HAP-1 (cell line): ENCODE measurements around the gene EFCAB6.

Experiments
- DNase-seq, 2 experiments: peaks; one replicate each; pipeline ENCODE4 v3.0.0-alpha.2; 2016 to 2020; ENCODE audit warnings: low spot score in 2 of 2
- H3K27me3 ChIP-seq: fragments of 250-450 bp; sonication (Bioruptor Pico); 2 replicates; pipeline ENCODE4 v1.5.1; 2020; ENCODE audit warnings: low read depth, mild to moderate bottlenecking, moderate library complexity
- H3K36me3 ChIP-seq: fragments of 250-450 bp; sonication (Bioruptor Pico); replicated peaks from 2 replicates; pipeline ENCODE4 v1.5.1; 2020; ENCODE audit warnings: mild to moderate bottlenecking
- H3K4me1 ChIP-seq: fragments of 250-450 bp; sonication (Bioruptor Pico); 2 replicates; pipeline ENCODE4 v1.5.1; 2020; ENCODE audit warnings: mild to moderate bottlenecking
- H3K4me3 ChIP-seq: fragments of 250-450 bp; sonication (Bioruptor Pico); 2 replicates; pipeline ENCODE4 v1.5.1; 2020; ENCODE audit warnings: mild to moderate bottlenecking, moderate library complexity
- H3K9me3 ChIP-seq: fragments of 250-450 bp; sonication (Bioruptor Pico); 2 replicates; pipeline ENCODE4 v1.5.1; 2020; ENCODE audit warnings: mild to moderate bottlenecking, moderate library complexity
- in situ Hi-C: fragments of 300-500 bp; cut with MboI; formaldehyde crosslinking; loops from 3 replicates; pipeline ENCODE4 v1.14.3; 2020; ENCODE audit warnings: low sequenced_read_pairs, inconsistent platforms, mixed read lengths

EFCAB6 gene

GRCh38 chr22:43731988-43732387 is 80.1 kb downstream of the EFCAB6 start:
- DNase-seq: no peak
- H3K4me3 ChIP-seq: no peak overlapping the region
- H3K27me3 ChIP-seq: peaks cover 24% of the 10 kb centered on the region
- no peaks in the 10 kb centered on the region for H3K36me3 ChIP-seq
- in situ Hi-C loops: no loop called here
- no peaks in the 10 kb centered on the region for H3K9me3 ChIP-seq
- no peaks in the 10 kb centered on the region for H3K4me1 ChIP-seq

- in situ Hi-C loops: no loop called here
Measured at GRCh38 chr22:43726964-43727543, 85.1 kb downstream of the EFCAB6 start.

DNA sequence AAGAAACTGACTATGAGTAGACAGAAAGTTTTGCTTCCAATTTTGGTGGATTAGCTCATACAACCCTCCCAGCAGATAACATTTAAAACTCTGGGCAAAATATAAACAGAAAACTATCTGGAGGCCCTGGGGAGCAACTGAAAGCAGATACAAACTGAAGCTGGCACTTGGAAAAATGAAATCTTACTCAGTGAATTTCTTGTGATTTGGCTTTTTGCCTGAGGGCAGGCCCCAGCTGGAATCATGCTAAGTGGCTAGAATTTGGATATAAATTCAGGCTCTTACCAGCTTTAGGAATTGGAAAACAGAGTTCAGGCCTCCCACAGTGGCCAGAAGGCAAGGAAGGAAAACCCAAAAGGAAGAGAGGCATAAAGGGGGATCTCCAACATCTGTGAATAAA is 85.8 kb downstream of the EFCAB6 start:
- in situ Hi-C loops: no loop called here
- Histone ChIP-seq H3K4me1 (no peaks in the 10 kb centered on the region), H3K36me3 (no peaks in the 10 kb centered on the region), H3K27me3 (peaks cover 11% of the 10 kb centered on the region), H3K4me3 (no peak overlapping the region), H3K9me3 (no peaks in the 10 kb centered on the region)
- no peak for DNase-seq

More at GRCh38 chr22:43726964-43727543, 85.1 kb downstream of the EFCAB6 start:
- Histone ChIP-seq H3K9me3 (no peaks in the 10 kb centered on the region), H3K27me3 (peaks cover 17% of the 10 kb centered on the region), H3K36me3 (no peaks in the 10 kb centered on the region), H3K4me1 (no peaks in the 10 kb centered on the region), H3K4me3 (no peak overlapping the region)
- no peak for DNase-seq

GRCh38 chr22:43723816-43724215 is 88.3 kb downstream of the EFCAB6 start:
- no peak for DNase-seq
- peaks cover 7% of the 10 kb centered on the region for H3K27me3 ChIP-seq
- H3K9me3 ChIP-seq: no peaks in the 10 kb centered on the region
- H3K36me3 ChIP-seq: no peaks in the 10 kb centered on the region
- no peak overlapping the region for H3K4me3 ChIP-seq
- in situ Hi-C loops: no loop called here
- H3K4me1 ChIP-seq: no peaks in the 10 kb centered on the region

- no peak for DNase-seq
- H3K9me3 ChIP-seq: no peaks in the 10 kb centered on the region
- H3K36me3 ChIP-seq: no peaks in the 10 kb centered on the region
- peaks cover 20% of the 10 kb centered on the region for H3K27me3 ChIP-seq
- no peaks in the 10 kb centered on the region for H3K4me1 ChIP-seq
- no peak overlapping the region for H3K4me3 ChIP-seq
- in situ Hi-C loops: no loop called here
Measured at GRCh38 chr22:43722444-43722843, 89.7 kb downstream of the EFCAB6 start.

GRCh38 chr22:43720716-43721115 is 91.4 kb downstream of the EFCAB6 start:
- Histone ChIP-seq H3K27me3 (peaks cover 20% of the 10 kb centered on the region), H3K9me3 (no peaks in the 10 kb centered on the region), H3K36me3 (no peaks in the 10 kb centered on the region), H3K4me3 (no peak overlapping the region), H3K4me1 (no peaks in the 10 kb centered on the region)
- in situ Hi-C loops: no loop called here
- no peak for DNase-seq

DNA sequence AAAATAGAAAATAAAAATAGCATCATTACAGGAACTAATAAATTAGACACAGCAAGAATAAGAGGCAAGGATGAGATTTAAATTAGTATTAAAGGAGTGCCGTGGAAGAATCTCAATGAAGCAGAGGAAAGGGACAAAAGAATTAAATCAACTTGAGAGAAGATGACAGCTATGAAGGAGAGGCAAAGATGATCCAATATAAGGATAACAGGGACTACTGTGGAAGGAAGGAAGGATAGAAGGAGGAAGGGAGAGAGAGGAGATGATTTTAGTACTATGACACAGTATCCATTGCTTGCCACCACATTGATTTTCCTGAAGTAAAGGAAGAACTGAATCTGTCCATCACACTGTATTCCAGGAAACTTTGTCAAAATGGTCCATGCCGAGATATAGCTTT is 98.0 kb downstream of the EFCAB6 start:
- Histone ChIP-seq H3K9me3 (no peaks in the 10 kb centered on the region), H3K4me3 (no peak overlapping the region), H3K36me3 (no peaks in the 10 kb centered on the region), H3K4me1 (no peaks in the 10 kb centered on the region), H3K27me3 (peaks cover 22% of the 10 kb centered on the region)
- no peak for DNase-seq
- in situ Hi-C loops: no loop called here

- Histone ChIP-seq H3K27me3 (peaks cover 9% of the 10 kb centered on the region; the same call in 1 of the 2 replicates), H3K4me1 (no peaks in the 10 kb centered on the region), H3K36me3 (no peaks in the 10 kb centered on the region), H3K9me3 (no peaks in the 10 kb centered on the region), H3K4me3 (no peak overlapping the region)
- DNase-seq: no peak
- in situ Hi-C loops: no loop called here
Measured at GRCh38 chr22:43711681-43712080, 100.4 kb downstream of the EFCAB6 start.

GRCh38 chr22:43707648-43708047 is 104.5 kb downstream of the EFCAB6 start:
- Histone ChIP-seq H3K9me3 (no peaks in the 10 kb centered on the region), H3K36me3 (no peaks in the 10 kb centered on the region), H3K27me3 (peaks cover 5% of the 10 kb centered on the region; the same call in 1 of the 2 replicates), H3K4me3 (no peak overlapping the region), H3K4me1 (no peaks in the 10 kb centered on the region)
- in situ Hi-C loops: no loop called here
- DNase-seq: no peak

GRCh38 chr22:43706571-43707328 is 105.4 kb downstream of the EFCAB6 start:
- Histone ChIP-seq H3K36me3 (no peaks in the 10 kb centered on the region), H3K4me1 (no peaks in the 10 kb centered on the region), H3K9me3 (no peaks in the 10 kb centered on the region), H3K27me3 (peaks cover 5% of the 10 kb centered on the region; the same call in 1 of the 2 replicates), H3K4me3 (no peak overlapping the region)
- in situ Hi-C loops: no loop called here
- DNase-seq: no peak

DNA sequence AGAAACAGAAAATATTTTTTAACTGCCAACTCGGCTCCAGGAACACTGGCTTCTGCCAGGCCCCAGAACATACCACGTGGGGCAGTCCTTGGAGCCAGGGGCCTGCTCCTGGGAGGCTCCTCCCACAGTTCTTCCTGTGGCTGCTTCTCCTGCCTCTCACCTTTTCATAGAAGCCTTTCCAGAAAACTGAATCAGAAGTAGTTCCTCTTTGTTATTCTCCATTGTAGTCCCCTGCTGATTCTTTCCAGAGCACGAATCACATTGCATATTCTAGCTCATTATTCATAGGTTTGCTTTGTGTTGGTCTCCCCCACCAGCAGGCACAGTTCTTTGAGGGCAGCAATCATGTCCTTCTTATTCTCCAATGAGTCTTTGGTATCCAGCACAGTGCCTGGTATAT is 106.0 kb downstream of the EFCAB6 start:
- in situ Hi-C loops: no loop called here

DNA sequence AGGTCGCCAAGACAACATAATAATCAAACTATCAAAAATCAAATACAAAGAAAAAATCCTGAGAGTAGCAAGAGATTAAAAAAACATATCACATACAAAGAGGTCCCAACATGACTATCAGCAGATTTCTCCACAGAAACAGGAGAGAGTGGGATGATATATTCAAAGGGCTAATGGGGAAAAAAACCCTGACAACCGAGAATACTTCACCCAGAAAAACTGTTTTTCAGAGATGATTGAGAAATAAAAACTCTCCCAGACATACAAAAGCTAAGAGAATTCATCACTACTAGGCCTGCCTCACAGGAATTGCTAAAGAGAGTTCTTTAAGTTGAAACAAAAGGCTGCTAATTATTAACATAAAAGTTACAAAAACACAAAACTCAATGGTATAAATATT is 108.1 kb downstream of the EFCAB6 start:
- Histone ChIP-seq H3K36me3 (no peaks in the 10 kb centered on the region), H3K4me1 (no peaks in the 10 kb centered on the region), H3K27me3 (peaks cover 3% of the 10 kb centered on the region), H3K4me3 (no peak overlapping the region), H3K9me3 (no peaks in the 10 kb centered on the region)
- in situ Hi-C loops: no loop called here
- no peak for DNase-seq

More for the DNA sequence above, 106.0 kb downstream of the EFCAB6 start:
- Histone ChIP-seq H3K4me3 (no peak overlapping the region), H3K9me3 (no peaks in the 10 kb centered on the region), H3K36me3 (no peaks in the 10 kb centered on the region), H3K4me1 (no peaks in the 10 kb centered on the region), H3K27me3 (peaks cover 5% of the 10 kb centered on the region)
- no peak for DNase-seq

DNA sequence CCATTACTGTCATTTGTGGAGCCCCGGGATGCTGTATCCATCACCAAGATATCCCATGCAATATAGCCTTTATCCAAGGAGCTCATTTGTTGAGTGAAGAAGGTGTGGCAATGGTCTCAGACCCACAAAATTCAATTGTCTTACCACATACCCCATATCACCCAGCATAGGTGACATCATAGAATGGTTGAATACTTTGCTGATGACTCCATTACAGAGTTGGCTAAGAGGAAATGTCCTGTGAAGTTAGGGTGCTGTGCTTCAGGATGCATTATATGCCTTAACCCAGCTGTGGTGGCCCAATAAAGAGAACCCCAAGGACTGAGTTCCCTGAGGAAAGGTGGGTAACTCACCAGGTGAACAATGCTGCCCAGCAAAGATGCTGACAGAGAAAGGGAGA is 113.7 kb downstream of the EFCAB6 start:
- no peaks in the 10 kb centered on the region for H3K36me3 ChIP-seq
- peaks cover 3% of the 10 kb centered on the region for H3K27me3 ChIP-seq
- DNase-seq: no peak
- no peaks in the 10 kb centered on the region for H3K4me1 ChIP-seq
- in situ Hi-C loops: no loop called here
- H3K9me3 ChIP-seq: no peaks in the 10 kb centered on the region
- no peak overlapping the region for H3K4me3 ChIP-seq

DNA sequence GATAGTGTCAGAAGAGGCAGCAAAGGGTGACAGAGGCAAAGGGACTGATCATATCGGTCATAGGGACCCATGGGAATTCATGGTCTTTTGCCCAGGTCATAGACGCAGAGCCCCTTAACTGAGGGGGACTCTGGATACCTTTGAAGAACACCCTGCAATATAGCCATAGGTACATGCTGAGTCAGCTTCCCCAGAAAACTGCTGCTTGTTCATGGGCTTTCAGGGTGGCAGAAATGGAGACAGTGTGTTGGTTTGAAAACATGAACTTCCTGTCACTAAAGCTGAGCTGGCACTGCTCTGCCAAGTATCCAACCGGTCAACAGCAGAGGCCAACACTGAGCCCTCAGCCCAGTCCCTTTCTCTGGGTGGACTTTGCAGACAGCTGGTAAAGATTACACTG is 114.2 kb downstream of the EFCAB6 start:
- Histone ChIP-seq H3K4me3 (no peak overlapping the region), H3K27me3 (peaks cover 3% of the 10 kb centered on the region), H3K4me1 (no peaks in the 10 kb centered on the region), H3K9me3 (no peaks in the 10 kb centered on the region), H3K36me3 (no peaks in the 10 kb centered on the region)
- DNase-seq: no peak
- in situ Hi-C loops: no loop called here
